Nephron progenitor cell (in vitro differentiated cells): ENCODE measurements around the gene CENPP.
A peak's percentile ranks its signal among the peaks of the same experiment; 100 is the strongest.

ENCODE experiments used
- DNase-seq: peaks from one replicate; pipeline ENCODE4 v3.0.0; 2021
- H3K27ac Mint-ChIP-seq: 2 replicates; pipeline ENCODE4 v1.8.0; 2021; ENCODE audit warnings: mild to moderate bottlenecking, moderate library complexity, mixed read lengths
- H3K27me3 Mint-ChIP-seq: 2 replicates; pipeline ENCODE4 v1.8.0; 2021; ENCODE audit warnings: mild to moderate bottlenecking, low read depth, mixed read lengths; ENCODE audit not compliant: poor library complexity
- H3K36me3 Mint-ChIP-seq: 2 replicates; pipeline ENCODE4 v1.8.0; 2021; ENCODE audit warnings: low read depth, mixed read lengths
- H3K4me1 Mint-ChIP-seq: 2 replicates; pipeline ENCODE4 v1.8.0; 2021; ENCODE audit warnings: mixed read lengths
- H3K4me3 Mint-ChIP-seq: 2 replicates; pipeline ENCODE4 v1.8.0; 2021; ENCODE audit warnings: mild to moderate bottlenecking, moderate library complexity, mixed read lengths
- H3K9me3 Mint-ChIP-seq: 2 replicates; pipeline ENCODE4 v1.8.0; 2021; ENCODE audit warnings: mild to moderate bottlenecking, moderate library complexity, mixed read lengths
- CTCF ChIP-seq: fragments of 200-600 bp; sonication (generic); IDR thresholded peaks from 2 replicates; pipeline ENCODE4 v1.5.0; 2021; ENCODE audit warnings: antibody characterized with exemption

The CENPP gene

GRCh38 chr9:92325269-92325990 is at the start of gene CENPP, which contains the start of gene NOL8:
Gene CENPP (plus strand): TSS chr9:92325953.
Gene NOL8 (minus strand): TSS chr9:92325350. CDS start chr9:92324161, 1,189 bp downstream.
- Mint-ChIP-seq H3K36me3 (peaks cover 21% of the 10 kb centered on the region), H3K27me3 (no peaks in the 10 kb centered on the region), H3K27ac (peak within 1 kb of the TSS; percentile 100), H3K4me1 (peaks cover 25% of the 10 kb centered on the region), H3K4me3 (peak within 1 kb of the TSS; percentile 97), H3K9me3 (no peaks in the 10 kb centered on the region)
- no peak for TF ChIP-seq CTCF
- DNase-seq, result peak; percentile 78

GRCh38 chr9:92276331-92277032 is 49.3 kb upstream of the CENPP start:
- H3K4me1 Mint-ChIP-seq, result peaks cover 8% of the 10 kb centered on the region
- no peak for TF ChIP-seq CTCF
- no peaks in the 10 kb centered on the region for H3K27me3 Mint-ChIP-seq
- DNase-seq, result no peak
- H3K27ac Mint-ChIP-seq, result peak overlapping the region; percentile 91
- no peaks in the 10 kb centered on the region for H3K9me3 Mint-ChIP-seq
- H3K36me3 Mint-ChIP-seq, result peaks cover 71% of the 10 kb centered on the region
- H3K4me3 Mint-ChIP-seq, result peak overlapping the region; percentile 7

GRCh38 chr9:92278110-92278509 is 47.6 kb upstream of the CENPP start:
- peaks cover 73% of the 10 kb centered on the region for H3K36me3 Mint-ChIP-seq
- no peak for DNase-seq
- H3K27ac Mint-ChIP-seq, result no peak overlapping the region
- no peaks in the 10 kb centered on the region for H3K27me3 Mint-ChIP-seq
- H3K4me1 Mint-ChIP-seq, result peaks cover 8% of the 10 kb centered on the region
- no peak for TF ChIP-seq CTCF
- no peaks in the 10 kb centered on the region for H3K9me3 Mint-ChIP-seq
- no peak overlapping the region for H3K4me3 Mint-ChIP-seq

GRCh38 chr9:92279302-92279701 is 46.5 kb upstream of the CENPP start:
- Mint-ChIP-seq H3K27me3 (no peaks in the 10 kb centered on the region), H3K36me3 (peaks cover 65% of the 10 kb centered on the region), H3K27ac (peak overlapping the region; percentile 25), H3K4me1 (peaks cover 8% of the 10 kb centered on the region), H3K4me3 (no peak overlapping the region), H3K9me3 (no peaks in the 10 kb centered on the region)
- TF ChIP-seq CTCF, result no peak
- no peak for DNase-seq

- peaks cover 11% of the 10 kb centered on the region for H3K9me3 Mint-ChIP-seq
- no peak overlapping the region for H3K4me3 Mint-ChIP-seq
- peaks cover 62% of the 10 kb centered on the region for H3K36me3 Mint-ChIP-seq
- peaks cover 37% of the 10 kb centered on the region for H3K4me1 Mint-ChIP-seq
- TF ChIP-seq CTCF, result no peak
- no peaks in the 10 kb centered on the region for H3K27me3 Mint-ChIP-seq
- no peak for DNase-seq
- no peak overlapping the region for H3K27ac Mint-ChIP-seq
These were observed 35.9 kb upstream of the CENPP start for GRCh38 chr9:92289708-92290390.
